Femur (tissue), 1 donor: Measurements from ENCODE around the gene TNS3.

Experiments used
- DNase-seq: peaks from one replicate; pipeline ENCODE4 v3.0.0-alpha.2; 2017

The TNS3 gene

DNA sequence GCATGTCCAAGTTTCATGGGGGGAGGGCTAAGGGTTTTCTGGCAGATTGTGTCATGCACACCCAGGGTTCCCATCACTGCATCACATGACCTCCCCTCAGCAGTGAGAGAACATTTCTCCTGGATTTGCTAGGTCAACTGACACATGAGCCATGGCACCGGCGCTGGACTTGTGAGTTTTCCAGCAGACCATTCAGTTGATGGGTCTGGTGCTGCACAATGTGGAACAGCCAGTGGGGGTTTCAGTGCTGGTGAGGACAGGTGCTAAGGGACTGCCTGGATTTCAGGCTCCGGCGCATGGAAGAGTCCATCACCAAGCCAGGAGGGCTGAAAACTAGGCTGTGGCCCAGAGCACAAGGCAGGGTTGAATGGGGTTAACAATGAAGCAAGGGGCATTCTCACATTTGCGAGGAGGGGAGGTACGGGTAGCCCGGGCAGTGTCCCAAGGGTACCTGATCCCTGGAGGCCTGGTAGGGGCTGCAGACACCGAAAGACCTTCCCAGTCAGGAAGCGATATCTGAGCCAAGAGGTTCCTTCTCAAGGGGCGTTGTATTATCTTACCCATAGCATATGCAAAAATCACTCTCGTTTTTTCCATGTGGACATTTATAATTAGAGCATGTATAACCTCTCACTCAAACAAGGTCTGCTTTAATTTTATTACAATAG is 203.0 kb downstream of the TNS3 start:
- no peak for DNase-seq

DNA sequence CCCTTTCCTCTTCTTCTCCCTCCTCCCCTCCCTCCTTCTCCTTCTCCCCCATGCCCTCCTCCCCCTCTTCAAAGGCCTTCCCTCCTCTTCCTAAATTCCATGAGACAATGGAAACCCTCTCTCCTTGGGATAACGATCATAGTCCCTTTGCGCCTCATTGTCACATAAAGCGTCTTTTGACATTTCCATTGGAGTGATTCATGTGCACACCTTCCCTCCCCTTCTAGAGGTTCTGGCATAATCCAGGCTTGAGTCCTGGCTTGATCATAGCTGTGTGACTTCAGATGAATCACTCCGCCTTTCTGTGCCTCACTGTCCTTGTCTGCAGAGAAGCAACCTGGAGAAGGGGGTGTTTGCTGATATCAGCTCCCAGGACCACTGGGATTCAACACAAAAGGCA is 204.2 kb downstream of the TNS3 start:
- DNase-seq = no peak

DNA sequence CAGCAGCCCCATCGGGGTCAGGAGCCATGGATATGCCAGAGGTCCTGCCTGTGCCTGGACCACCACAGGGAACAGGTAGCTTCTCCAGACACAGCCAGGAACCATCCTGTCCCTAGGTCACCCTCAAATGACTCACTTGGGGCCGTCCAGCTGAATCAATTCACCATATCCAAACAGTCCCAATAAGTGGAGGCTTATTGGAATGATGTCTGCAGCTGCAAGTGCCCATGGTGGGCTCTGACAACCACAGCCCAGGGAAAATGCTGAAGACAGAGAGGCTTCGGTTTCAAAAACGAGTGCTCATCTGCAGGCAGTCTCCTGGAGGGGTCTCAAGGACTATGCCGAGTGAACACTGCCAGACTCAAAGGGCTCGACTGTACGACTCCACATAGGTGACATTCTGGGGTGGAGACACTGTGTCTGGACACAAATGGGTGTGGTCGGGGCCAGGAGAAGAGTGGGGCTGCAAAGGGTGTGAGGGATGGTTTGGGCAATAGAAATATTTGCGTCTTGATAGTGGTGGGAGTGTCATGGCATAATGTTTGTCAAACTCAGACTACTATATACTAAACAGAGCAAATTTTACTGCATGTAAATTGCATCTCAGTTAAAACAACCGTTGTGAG is 204.8 kb downstream of the TNS3 start:
- DNase-seq = no peak

DNA sequence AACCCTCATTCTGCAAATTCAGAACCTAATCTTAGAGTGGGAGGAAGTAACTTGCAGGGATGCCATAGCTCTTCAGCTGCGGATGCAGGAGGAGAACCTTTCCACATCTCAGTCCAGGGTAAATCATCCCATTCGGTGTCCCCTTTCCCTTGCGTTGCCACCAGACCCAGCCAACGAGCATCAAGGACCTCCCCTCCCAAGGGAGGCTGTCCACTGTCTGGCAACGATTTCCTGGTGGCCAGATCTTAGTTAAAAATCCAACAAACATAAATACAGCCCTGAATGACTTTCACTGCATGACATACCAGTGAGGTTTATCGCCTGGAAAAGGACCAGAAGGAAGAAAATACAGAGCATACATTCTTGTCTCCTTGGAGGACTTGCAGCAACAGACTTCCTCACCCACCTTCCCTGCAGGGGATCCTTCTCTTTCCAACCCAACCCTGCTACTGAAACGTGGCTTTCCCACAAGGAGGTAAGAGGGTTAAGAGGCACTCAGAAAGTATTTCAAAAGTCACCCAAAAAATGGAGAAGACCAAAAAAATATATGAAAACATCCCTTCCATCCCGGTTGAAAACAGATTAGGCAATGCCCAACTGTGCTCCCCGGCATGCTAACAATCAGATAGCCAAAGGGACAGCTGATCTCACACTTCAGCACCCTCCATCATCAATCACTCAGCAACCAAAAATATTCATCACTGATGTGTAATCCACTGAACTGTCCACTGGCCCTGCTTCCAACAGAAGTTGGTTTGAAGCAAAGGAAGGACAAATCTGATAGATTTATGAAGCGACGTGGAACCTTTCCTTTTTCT is 206.6 kb downstream of the TNS3 start:
- no peak for DNase-seq

- DNase-seq = no peak
Observed at GRCh38 chr7:47374538-47374937, 207.4 kb downstream of the TNS3 start.

DNA sequence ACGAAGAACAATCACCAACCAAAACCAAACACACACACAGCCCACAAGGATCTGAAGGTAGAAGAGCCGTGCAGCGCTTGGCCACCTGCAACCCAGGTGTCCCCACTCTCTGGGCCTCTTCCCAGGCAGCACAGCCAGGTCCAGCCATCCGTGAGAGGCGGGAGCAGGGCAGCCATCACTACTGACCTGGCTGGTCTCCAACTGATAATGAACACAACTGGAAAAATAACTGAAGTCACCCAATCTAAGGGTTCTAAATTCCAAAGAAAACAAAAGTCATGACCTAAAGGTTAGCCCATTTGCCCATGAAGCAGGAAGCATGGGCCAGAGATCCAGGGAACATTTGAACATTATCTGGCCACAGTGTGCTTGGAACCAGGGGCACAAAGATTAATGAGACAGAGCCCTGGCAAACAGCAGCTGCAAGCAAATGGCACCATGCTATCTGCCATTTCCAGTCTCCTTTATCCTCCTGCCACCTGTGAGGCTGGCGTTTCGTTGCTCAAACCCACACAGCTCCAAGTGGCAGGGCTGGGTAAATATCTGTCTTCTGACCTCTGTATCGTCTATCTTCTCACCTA is 207.9 kb downstream of the TNS3 start:
- no peak for DNase-seq

DNA sequence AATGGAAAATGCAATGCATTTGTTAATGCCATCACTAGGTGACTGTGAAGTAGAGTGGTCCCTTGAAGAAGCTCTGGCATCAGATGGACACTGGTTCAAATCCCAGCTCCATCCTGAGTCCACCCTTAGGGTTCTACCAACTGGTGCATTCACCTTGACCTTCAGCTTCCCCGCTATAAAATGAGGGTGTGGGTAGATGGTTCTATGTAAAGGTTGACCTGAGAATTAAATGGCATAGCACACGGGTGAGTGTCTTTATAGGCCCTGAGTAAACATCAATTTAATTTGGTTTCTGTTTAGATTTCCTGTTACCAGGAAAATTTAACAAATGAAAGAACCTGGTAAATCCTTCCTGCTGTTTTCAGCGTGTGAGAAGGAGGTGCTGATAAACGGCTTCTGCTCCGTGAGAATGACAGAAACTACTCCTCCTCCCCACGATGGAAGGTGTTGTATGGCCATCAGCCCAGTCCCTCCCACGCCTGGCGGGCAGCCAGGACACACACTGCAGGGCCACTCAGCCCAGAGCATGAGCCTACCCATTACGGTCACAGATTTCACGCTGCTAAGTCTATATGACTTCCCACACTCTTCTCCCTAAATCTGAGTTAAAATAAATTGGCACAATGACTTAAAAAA is 210.1 kb downstream of the TNS3 start:
- peak; percentile 74 for DNase-seq

DNA sequence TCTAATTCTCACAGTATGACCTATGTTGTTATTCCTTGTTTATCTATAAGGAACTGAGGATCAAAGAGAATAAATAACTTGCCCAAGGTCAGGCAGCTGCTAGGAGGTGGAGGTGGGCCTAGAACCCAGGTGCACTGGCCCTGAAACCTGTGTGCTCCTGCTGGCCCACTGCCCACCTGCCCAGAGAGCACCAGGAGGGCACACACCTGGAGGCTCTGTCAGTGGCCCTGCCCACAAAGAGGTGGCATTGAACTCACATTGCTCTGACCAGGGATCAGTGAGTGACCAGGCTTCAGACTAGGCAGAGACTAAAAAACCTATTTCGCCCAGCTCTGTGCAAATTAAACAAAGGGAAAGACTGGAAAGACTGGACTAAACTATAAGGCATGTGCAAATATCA is 210.6 kb downstream of the TNS3 start:
- no peak for DNase-seq

- no peak for DNase-seq
Observed at GRCh38 chr7:47370461-47371042, 211.4 kb downstream of the TNS3 start.

DNA sequence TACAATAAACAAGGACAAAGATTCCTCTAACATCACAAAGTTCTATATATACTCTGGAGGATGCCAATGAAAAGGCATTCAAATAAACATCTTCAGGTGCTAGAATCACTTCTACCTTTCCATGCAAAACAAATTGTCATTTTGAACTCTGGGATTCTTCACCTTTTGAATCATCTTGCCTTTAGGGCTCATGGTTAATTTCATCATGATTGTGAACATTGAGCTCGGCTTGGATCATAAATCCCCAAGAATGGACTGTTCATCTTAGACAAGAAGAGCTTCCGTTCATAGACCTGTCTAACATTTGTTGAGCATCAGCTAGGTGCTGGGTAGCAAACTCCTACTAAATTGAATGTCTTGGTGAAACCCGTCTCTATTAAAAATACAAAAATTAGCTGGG is 212.2 kb downstream of the TNS3 start:
- DNase-seq = no peak

- no peak for DNase-seq
Observed at GRCh38 chr7:47368190-47368812, 213.6 kb downstream of the TNS3 start.

DNA sequence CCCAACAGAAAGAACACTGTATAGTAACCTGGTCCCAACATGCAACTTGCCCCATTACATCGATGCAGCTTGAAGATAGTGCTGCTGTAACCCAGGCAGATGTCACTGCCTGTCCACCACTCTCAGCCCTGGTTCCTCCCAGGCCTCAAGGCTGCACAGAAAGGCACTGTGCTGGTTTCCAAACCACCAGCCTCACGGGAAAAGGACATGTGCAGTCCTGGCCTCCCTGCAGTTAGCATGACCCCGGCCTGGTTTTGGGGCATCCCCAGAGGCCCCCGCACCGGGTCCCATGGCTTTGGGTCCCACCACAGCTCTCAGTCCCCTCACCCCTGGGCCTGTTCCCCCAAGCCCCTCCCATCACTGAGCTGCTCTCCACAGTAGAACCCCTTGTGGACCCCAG is 214.5 kb downstream of the TNS3 start:
- DNase-seq = no peak

GRCh38 chr7:47366960-47367359 is 215.0 kb downstream of the TNS3 start:
- DNase-seq = no peak

DNA sequence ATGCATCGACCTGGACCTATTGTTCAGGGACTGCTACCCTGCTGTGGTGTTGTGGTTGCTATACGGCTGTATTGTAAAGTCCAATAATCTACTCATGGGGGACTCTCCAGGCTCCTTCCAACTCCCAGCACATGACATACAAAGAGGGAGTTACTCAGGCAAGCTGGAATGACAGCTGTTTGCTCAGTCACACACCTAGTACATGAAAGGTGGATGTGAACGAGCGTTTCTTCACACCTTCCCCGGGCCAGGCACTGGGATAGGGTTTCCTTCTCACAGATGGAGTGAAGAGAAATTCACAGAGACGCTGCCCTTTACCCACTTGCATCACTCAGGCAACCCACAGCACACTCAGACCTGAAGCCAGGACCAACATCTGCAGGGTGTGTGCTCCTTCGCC is 215.7 kb downstream of the TNS3 start:
- DNase-seq = no peak

DNA sequence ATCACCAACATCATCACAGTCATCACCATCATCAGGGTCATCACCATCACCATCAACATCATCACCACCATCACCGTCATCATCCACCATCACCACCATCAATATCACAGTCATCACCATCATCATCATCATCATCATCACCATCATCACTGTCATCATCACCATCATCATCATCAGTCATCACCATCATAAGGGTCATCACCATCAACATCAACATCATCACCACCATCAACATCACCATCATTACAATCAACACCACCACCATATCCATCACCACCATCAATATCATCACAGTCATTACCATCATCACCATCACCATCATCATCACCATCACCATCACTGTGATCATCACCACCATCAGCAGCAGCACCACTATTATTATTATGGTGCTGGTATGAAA is 218.9 kb downstream of the TNS3 start:
- no peak for DNase-seq

- DNase-seq = no peak
Observed at GRCh38 chr7:47361746-47362215, 220.1 kb downstream of the TNS3 start.

- no peak for DNase-seq
Observed at GRCh38 chr7:47361236-47361635, 220.7 kb downstream of the TNS3 start.

GRCh38 chr7:47360301-47360900 is 221.5 kb downstream of the TNS3 start:
- no peak for DNase-seq

- no peak for DNase-seq
Observed at GRCh38 chr7:47358944-47359588, 222.8 kb downstream of the TNS3 start.

DNA sequence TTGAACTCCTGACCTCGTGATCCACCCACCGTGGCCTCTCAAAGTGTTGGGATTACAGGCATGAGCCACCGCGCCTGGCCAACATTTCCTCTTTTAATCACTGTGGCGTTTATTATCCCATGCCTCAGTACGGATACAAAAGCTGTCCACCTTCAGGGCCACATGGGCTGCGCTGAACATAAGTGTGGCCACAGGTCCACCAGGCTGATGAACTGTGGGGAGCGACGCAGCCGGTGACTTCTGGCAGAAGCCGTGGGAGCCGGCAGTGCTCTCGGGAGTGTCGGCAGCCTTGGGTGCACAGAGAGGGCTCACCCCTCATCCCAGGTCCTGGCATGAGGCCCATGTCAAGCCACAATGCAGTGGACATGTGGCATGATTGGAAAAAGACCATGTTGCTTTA is 223.6 kb downstream of the TNS3 start:
- DNase-seq = no peak

- DNase-seq = no peak
Observed at GRCh38 chr7:47357863-47358262, 224.0 kb downstream of the TNS3 start.
